Activated T-cell treated with anti-CD3 and anti-CD28 coated beads for 4 hours (primary cell): ENCODE results near the gene PRR13.
"Not testable (repeated sequence)": the region's sequence is repeated elsewhere in the genome, so short reads cannot be mapped to it uniquely, and the experiment has no call there.

Experiments used
- DNase-seq: peaks from one replicate; pipeline ENCODE4 v3.0.0-alpha.2; 2020

Gene PRR13

DNA sequence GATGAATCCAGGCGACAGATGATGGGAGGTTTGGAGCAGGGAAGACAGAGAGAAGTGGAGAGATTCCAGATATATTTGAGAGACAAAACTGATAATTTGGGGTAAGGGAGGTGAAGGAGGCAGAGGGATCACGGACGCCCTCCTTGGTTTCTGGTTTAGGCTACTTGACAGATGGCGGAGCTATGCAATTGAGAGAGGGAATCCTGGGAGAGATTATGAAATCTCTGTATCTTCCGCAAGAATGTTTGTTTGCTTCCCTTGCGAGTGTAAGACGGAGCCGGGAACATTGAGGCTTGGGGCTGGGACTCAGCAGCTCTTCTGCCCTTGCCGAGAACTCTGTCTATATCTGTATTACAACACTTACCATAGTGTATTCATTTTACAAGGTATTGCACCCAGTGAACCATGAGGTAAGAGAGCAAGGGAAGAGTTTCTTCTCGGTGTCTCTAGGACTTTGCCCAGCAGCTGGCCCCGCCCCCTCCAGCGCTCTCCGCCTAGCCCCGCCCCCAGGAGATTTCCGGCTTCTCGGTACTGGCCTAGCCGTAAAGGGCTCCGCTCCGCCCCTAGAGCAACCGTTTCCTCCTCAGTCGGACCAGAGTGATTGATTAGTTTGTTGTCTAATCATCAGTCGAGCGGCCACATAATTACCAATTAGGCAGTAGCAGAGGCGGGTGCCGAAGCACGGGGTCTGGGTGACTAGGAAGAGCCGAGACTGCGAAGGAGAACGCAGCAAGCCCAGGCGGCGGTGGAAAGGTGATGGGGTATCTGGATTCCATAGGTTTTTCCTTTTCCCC is at the start of gene PRR13:
PRR13 (plus strand) TSS at position 695 of the 794 bp plus-strand sequence. CDS start 981 bp downstream, outside the sequence.
- peak; percentile 98 for DNase-seq

DNA sequence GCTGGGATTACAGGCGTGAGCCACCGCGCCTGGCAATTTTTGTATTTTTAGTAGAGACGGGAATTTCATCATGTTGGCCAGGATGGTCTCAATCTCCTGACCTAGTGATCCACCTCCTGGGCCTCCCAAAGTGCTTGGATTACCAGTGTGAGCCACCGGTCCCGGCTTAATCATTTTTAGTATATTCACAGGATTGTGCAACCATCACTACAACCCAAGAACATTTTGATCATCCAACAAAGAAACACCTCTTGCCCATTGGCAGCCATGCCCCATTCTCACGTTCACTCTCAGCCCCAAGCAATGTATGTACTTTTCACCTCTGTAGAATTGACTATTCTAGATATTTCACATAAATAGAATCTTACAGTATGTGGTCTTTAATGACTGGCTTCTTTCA is 41.6 kb upstream of the PRR13 start:
- no peak for DNase-seq

GRCh38 chr12:53402351-53402750 is 39.2 kb upstream of the PRR13 start:
- DNase-seq = not testable (repeated sequence)

DNA sequence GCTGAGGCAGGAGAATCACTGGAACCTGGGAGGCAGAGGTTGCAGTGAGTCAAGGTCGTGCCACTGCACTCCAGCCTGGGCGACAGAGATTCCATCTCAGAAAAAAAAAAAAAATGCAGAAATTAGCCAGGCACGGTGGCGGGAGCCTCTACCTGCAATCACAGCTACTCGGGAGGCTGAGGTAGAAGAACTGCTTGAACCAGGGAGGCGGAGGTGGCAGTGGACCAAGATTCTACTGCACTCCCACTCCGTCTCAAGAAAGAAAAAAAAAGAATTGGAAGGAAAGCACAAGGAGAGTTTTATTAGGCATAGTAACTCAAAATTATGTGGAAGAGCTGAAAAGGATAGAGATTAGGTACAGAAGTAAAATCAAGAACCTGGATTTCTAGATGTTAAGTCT is 38.7 kb upstream of the PRR13 start:
- DNase-seq = no peak

- no peak for DNase-seq
Measured at GRCh38 chr12:53410951-53411350, 30.6 kb upstream of the PRR13 start.

DNA sequence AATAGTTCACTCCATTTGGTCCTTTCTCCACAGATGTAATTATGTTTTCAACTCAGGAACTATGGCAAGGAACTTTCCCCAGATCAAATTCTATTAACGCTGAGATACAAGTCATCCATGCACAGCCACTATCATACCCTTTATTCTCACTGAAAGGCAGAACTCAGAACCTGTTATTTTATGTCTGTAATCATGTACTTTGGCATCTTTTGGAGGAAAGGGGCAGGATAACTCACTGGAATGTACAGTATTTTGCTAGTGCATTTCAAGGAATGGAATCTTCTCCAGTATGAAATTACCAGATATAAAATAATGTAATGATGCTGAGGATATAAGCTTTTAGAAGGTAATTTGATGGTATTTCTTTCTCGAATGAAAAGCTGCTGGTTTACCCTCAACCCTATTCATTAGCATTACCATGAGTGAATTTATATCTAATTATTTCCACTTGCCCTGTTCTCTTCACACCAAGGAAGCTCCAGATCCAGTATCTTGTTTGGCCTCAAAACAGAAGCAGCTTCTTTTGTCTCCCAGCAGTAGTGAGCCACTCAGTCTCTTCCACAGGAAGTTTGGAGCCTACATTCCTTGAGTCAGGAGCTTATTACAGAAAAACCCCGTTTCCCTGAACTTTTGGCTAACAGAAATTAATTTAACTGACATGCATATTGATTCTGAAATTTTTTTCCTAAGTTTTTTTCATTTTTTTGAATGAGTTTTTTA is 27.9 kb upstream of the PRR13 start:
- DNase-seq = no peak

GRCh38 chr12:53414756-53415417 is 26.6 kb upstream of the PRR13 start:
- no peak for DNase-seq

GRCh38 chr12:53415752-53416389 is 25.7 kb upstream of the PRR13 start:
- DNase-seq = not testable (repeated sequence)

- DNase-seq = not testable (repeated sequence)
Measured at GRCh38 chr12:53417291-53417816, 24.2 kb upstream of the PRR13 start.

DNA sequence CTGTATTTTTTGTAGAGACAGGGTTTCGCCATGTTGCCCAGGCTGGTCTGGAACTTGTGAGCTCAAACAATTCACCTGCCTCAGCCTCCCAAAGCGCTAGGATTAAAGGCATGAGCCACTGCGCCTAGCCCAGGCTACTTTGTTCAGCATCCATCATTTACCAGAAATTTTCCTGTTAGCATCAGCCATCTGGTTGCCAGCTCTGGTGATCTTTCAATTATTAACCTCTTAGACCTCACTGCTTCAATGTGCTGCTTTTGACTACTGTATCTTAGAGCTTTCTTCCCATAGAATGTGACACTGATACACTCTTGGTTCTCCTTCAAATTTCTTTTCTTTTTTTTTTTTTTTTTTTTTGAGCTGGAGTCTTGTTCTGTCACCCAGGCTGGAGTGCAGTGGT is 23.3 kb upstream of the PRR13 start:
- no peak for DNase-seq

GRCh38 chr12:53419756-53420155 is 21.8 kb upstream of the PRR13 start:
- DNase-seq = no peak

- DNase-seq = not testable (repeated sequence)
Measured at GRCh38 chr12:53422247-53422646, 19.3 kb upstream of the PRR13 start.

DNA sequence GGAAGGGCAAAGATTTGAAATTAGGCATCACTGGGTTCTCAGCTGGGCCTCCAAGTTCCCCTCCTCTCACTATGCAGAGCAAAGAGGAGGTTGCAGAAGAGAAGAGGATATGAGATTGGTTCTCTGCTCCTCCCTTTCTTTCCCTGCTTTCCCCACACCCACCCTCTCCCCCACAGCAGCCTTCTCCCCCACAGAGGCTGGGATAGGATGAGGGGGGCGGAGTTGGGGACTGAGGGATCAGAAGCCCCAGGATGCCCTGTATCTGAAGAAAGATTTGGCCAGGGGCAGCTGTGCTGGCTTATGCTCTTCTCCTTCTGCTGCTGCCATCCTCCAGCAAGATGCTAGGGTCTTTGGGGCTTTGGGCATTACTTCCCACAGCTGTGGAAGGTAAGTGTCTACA is 17.9 kb upstream of the PRR13 start, which contains the start of gene AMHR2:
AMHR2 (plus strand) TSS at position 259 of the 400 bp plus-strand sequence; CDS start at position 339, 80 bp downstream.
- no peak for DNase-seq

DNA sequence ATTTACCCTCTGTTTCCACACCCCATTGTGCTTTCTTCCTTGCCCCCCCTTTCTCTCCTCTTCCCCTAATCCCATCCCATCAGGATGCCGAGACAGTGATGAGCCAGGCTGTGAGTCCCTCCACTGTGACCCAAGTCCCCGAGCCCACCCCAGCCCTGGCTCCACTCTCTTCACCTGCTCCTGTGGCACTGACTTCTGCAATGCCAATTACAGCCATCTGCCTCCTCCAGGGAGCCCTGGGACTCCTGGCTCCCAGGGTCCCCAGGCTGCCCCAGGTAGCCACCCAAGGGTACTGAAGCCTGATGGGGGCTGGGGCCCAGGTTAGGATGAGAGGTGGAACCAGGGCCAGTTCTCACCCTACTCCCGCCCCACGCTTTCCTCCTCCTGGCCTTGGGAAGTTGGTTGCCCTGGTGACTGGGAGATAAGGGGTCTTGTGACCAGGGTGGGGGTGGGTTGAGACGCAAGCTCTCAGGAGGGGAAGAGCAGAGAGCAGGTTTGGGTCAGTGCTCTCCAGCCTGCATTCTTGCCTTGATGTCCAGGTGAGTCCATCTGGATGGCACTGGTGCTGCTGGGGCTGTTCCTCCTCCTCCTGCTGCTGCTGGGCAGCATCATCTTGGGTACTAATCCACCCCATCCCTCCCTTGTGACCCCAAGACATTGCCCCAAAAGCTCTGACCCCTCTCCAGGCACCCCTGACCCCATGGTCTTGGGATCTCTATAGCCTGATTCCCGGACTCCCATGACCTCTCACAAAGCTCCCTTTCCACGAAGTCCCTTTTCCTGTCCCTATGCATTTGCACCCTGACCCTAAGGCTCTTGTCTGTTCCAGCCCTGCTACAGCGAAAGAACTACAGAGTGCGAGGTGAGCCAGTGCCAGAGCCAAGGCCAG is 16.7 kb upstream of the PRR13 start:
- DNase-seq = no peak

- DNase-seq = no peak
Measured at GRCh38 chr12:53425515-53426150, 15.9 kb upstream of the PRR13 start.

GRCh38 chr12:53427905-53428594 is 13.5 kb upstream of the PRR13 start:
- no peak for DNase-seq

DNA sequence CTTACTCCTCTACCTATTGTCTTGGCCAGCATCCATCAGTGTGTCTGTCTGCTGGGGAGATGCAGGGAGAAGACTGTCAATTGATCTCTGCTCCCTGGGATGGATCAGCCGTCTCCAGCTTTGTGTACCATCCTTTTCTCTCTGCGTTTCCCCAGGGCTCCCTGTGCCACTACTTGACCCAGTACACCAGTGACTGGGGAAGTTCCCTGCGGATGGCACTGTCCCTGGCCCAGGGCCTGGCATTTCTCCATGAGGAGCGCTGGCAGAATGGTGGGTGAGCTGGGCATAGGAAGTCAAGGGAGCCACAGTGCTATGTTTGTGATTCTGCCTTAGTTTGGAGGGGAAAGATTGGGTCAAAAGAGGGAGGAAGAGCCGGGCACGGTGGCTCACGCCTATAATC is 12.8 kb upstream of the PRR13 start:
- no peak for DNase-seq

- no peak for DNase-seq
Measured at GRCh38 chr12:53430116-53430515, 11.4 kb upstream of the PRR13 start.

DNA sequence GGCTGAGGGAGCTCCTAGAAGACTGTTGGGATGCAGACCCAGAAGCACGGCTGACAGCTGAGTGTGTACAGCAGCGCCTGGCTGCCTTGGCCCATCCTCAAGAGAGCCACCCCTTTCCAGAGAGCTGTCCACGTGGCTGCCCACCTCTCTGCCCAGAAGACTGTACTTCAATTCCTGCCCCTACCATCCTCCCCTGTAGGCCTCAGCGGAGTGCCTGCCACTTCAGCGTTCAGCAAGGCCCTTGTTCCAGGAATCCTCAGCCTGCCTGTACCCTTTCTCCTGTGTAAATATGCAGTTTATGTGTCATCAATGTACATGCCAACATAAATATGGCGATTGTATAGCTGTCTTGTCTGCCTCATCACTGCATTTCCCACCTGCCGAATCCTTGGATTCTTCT is 10.3 kb upstream of the PRR13 start:
- no peak for DNase-seq

- DNase-seq = not testable (repeated sequence)
Measured at GRCh38 chr12:53435326-53435725, 6.2 kb upstream of the PRR13 start.

GRCh38 chr12:53439582-53439981 is 2.0 kb upstream of the PRR13 start:
- DNase-seq = not testable (repeated sequence)
